Limb (tissue), 2 donors: ENCODE measurements around the gene IQCN.

Experiments
- DNase-seq, 2 donors: peaks; one replicate each; pipeline ENCODE4 v3.0.0-alpha.2; 2016; ENCODE audit errors: extremely low spot score in 2 of 2

The IQCN gene, protein sequence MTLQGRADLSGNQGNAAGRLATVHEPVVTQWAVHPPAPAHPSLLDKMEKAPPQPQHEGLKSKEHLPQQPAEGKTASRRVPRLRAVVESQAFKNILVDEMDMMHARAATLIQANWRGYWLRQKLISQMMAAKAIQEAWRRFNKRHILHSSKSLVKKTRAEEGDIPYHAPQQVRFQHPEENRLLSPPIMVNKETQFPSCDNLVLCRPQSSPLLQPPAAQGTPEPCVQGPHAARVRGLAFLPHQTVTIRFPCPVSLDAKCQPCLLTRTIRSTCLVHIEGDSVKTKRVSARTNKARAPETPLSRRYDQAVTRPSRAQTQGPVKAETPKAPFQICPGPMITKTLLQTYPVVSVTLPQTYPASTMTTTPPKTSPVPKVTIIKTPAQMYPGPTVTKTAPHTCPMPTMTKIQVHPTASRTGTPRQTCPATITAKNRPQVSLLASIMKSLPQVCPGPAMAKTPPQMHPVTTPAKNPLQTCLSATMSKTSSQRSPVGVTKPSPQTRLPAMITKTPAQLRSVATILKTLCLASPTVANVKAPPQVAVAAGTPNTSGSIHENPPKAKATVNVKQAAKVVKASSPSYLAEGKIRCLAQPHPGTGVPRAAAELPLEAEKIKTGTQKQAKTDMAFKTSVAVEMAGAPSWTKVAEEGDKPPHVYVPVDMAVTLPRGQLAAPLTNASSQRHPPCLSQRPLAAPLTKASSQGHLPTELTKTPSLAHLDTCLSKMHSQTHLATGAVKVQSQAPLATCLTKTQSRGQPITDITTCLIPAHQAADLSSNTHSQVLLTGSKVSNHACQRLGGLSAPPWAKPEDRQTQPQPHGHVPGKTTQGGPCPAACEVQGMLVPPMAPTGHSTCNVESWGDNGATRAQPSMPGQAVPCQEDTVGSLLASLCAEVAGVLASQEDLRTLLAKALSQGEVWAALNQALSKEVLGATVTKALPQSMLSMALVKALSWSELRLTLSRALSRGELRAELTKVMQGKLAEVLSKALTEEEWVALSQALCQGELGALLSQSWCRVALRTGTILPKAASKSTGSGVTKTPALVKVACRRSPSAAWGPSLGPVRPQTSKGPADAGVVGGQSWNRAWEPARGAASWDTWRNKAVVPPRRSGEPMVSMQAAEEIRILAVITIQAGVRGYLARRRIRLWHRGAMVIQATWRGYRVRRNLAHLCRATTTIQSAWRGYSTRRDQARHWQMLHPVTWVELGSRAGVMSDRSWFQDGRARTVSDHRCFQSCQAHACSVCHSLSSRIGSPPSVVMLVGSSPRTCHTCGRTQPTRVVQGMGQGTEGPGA (N-terminal part only)

DNA sequence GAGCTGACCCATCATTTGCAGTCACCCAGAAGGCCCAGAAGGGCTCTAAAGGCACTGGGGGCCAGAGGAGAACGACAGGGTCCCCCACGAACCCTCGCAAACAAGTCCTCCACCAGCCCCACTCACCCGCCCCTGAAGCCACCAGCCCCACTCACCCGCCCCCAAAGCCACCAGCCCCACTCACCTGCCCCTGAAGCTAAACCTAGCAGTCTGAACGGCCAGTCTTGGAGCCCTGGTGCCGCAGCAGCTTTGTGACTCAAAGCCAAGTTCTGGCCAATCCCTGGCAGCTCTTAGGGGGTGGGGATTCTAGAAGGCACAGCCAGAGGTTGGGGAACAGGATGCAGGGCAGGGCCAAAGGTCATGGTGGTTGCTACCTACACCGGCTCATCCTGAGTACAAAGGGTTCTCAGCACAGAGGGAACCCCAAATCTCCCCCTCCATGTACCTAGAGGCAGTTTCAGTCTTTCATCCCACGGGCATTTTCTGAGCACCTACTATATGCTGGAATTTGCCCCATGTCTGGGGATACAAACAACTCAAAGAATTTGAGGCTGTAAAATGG is at the start of gene IQCN:
IQCN (minus strand) TSS at position 234 of the 562 bp plus-strand sequence. CDS start 4,974 bp downstream, outside the sequence.
- peak in 1 of 2 donors; percentile 74 for DNase-seq

GRCh38 chr19:18322759-18323460 is 48.7 kb upstream of the IQCN start, which contains the start of gene LSM4:
LSM4 (minus strand) TSS chr19:18323076; CDS start chr19:18323020, 56 bp downstream.
- peak; percentile 98 to 99 for DNase-seq

DNA sequence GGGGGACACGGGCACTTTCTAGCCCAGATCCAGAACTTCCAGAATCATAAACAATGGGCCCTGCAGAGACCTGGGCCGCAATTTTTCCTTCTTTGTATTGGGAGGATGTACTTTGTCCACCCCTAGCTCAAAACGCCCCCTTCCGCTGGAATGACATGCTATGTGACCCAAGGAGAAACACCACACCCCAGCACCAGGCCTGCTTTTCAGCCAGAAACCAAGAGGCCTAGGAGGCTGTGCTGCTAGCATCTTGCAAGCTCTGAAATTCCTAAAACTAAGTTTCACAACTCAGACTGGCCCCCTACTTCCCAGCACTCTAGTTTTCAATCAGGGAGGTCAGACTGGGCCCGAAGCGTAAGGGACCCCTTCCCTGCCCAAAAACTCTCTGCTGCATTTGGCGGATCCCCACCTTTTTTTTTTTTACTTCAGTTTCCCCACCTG is 48.1 kb upstream of the IQCN start:
- peak in 1 of 2 donors; percentile 58 for DNase-seq

DNA sequence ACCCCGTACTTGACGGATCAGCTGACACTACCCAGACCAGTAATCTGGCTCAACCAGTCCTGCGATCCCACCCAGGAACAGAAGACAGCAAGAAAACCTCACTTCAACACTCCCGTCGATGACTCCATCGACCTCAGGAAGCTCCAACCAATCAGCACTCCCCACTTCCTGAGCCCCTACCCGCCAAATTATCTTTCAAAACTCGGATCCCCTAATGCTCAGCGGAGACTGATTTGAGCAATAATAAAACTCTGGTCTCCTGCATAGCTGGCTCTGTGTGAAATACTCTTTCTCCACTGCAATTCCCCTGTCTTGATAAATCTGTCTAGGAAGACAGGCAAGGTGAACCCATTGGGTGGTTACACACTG is 47.5 kb upstream of the IQCN start:
- DNase-seq, result no peak

DNA sequence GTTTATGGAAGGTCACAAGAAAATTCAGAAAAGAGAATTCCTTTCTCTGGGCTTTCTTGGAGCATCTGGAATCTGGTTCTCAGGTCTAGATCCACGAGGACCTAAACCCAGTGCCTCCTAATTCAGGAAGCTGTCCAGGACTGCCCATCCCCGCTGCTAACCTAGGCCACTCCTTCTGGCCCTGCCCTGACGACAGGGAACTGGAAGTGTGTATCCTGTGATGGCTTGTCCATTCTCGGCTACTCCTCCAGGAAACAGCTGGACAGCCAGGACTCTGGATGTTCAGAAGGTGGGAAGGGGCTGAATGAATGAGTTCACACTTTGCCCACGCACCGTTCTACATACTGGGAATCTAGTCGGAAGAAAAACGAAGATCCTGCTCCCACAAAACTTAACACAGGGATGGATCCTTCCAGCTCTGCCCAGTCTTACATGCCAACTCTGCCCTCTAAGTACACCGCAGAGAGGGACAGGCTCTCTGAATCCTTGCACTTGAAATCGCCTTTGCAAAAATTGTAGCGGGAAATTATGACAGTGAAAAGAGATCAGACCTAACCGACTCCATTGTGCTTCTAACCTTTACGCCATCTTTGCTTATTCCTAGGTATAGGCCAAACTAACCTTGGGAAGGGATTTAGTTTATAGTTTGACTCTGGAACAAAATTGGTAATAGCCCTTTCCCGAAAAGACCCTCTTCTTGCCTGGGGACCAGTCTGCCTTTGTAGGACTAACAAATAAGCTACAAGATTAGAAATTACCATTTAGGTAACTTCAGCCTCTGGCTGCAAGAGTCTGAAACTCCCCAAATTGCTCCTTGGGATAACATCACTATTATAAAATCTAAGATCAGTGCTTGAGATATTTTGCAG is 46.8 kb upstream of the IQCN start:
- DNase-seq, result no peak

DNA sequence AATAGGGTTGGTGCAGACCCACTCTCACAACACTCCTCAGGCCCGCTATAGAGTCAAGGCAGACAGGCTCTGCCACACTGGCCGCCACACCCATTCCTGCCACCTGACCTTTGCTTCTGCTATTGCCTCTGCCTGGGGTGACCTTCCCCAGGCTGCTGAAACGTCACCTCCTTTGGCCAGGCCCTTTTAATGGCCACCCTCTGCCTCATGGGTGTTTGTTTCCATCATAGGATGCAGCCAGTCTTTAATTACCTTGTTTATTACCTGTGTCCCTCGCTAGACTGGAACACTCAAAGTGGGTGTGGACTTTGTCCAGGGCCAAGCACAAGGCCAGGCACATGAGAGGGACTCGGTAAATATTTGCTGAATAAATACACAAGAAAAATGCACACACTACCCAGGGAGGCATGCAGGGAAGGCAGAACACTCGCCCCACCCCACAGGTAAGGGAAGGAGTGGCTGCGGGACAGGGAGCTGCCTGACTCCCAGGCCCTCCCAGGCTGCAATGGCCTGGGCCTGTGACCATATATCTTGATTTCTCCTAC is 45.4 kb upstream of the IQCN start:
- no peak for DNase-seq

DNA sequence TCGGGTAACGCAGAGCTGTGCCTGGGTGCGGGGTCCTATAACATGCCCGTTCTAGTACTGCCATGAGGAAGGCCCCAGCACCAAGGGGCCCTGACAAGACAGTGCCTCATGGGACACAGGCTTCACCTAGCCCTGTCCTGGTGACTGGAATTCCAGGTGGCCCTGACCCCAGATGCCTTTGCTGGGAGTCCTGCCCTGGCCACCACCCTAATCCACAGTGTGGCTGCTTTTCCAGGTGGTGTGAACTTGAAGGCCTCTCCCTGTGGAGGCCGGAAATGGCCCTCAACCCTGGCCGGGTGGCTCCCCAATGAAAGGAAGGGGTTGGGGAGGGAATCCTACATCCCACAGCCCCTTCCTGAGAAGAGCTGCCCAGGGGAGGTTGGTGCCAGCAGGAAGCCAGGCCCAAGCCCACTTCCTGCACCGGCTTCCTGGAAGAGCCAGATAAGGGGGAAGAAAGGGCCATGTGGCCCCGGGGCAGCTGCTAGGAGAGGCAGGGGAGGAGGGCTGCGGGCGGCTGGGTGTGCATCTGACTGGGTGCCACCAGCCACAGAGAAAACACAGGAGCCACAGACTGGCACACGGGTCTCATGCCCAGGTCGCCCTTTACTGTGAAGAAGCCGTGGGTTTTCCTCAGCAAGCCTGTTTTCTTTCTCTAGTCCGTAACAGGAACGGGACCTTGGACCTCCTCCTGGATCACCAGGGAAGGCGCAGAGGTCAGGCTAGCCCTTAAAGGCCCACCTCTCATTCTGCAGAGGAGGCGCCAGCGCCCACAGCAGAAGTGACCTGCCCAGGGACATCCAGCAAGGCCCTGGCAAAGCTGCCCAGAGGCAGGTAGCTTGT is 43.9 kb upstream of the IQCN start:
- DNase-seq, result no peak

GRCh38 chr19:18313398-18313797 is 39.1 kb upstream of the IQCN start:
- no peak for DNase-seq

- DNase-seq, result no peak
Measured at GRCh38 chr19:18312092-18312534, 37.9 kb upstream of the IQCN start.

DNA sequence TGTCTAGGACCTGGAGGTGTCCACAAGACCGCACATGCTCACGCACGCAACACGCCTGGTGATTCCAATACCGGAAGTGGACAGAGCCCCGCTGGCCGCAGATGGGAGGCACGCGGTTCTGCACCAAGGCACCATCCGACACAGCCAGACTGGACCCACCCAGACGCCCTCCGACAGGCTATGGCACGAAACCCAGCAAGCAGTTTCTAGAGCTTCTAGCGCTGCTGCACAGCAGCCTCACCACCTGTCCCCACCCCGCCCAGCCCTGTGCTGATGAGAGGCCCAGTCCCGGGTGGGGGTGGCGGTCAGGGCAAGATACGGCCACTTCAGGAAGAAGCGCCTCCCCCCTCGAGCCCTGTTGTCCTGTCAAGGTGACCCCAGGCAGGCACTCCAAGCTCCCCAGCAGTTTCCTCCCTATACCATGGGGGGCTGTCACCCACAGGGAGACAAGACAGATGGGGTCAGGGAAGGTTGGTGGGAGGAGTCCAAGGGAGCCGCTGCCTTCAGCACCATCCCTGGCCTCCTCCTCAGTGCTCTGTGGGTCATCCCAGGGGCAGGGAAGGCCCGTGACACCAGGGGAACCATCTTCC is 37.3 kb upstream of the IQCN start:
- no peak for DNase-seq

DNA sequence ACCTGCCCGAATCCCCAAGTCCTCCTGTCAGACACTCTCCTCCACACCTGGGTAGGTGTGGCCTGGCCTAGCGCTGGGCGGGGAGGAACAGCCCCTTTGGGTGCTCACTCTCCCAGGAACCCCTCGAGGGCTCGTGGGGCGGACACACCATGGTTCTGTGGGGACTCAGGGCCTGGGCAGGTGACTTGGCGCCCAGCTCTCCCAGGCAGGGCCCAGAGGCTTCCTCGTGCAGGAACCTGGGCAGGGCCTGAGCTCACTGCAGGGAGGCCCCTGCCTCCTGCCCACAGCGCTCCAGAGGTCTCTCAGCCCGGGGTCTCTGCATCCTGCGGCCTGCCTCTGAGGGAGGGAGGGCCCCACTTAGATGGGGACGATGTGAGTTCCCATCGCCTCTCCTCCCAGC is 36.7 kb upstream of the IQCN start:
- no peak for DNase-seq

DNA sequence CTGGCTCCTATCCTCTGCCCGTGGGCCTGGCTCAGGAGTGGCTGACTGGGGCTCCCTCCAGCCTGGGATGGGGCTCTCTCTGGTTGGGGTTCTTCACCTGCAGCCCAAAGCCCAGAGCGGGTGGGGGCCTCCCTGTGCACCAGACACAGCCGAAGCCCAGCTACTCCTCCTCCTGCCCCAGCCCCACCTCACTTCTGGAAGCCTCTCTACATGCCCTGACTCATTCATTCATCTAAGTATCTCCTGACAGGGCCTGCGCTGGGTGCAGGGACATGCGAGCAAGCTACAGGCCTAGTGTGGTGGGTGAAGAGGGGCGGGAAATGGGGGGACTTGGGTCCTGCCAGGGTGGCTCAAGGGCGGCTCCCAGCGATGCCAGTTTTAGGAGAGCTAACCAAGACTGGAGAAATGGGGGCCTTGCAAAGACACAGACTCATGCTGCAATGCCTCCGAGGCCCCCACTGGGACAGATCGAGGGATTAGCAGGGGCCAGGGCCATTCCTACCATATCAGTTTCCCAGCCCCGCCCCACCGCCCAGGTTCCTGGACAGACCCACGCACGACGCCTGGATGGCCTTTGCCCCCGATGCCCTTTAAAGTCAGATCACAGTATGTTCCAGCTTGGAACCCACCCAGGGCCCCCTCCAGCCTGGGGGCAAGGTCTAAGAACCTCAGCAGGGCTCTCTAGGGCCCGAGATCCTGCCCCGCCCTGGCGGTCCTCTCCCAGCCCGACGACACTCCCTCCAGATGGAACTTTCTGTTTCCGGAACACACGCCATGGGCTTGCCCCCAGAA is 36.1 kb upstream of the IQCN start:
- DNase-seq, result no peak

- DNase-seq, result no peak
Measured at GRCh38 chr19:18309525-18310064, 35.3 kb upstream of the IQCN start.

- DNase-seq, result no peak
Measured at GRCh38 chr19:18308948-18309325, 34.7 kb upstream of the IQCN start.

- DNase-seq, result no peak
Measured at GRCh38 chr19:18308051-18308947, 34.0 kb upstream of the IQCN start.

DNA sequence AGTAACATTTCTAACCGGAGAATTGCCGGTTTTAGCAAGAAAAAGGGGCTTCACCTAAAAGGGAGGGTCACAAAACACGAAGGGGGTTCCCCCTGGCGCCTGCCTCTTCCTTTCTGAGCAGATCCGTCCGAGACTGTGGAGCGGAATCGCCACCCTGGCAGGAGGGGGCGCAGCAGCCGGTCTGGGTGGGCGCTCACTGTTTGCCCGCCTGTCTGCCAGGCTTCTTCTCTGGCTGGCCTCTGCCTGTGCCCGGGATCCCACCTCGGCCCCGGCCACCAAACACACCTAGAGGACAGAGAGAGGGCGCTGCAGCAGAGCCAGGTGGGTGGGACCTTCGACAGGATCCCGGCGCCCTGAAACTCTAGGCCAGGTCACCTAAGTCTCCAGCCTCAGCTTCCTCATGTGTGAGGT is 33.0 kb upstream of the IQCN start:
- DNase-seq, result no peak
